HG03064 (cell line): ENCODE measurements around the gene SGK1.
A peak's percentile ranks its signal among the peaks of the same experiment; 100 is the strongest.
"Not testable (repeated sequence)": the region's sequence is repeated elsewhere in the genome, so short reads cannot be mapped to it uniquely, and the experiment has no call there.

ENCODE experiments used
- ATAC-seq: cut with Tn5 transposase; IDR thresholded peaks from one replicate; pipeline ENCODE4 v1.9.1; 2021; ENCODE audit warnings: low read depth; ENCODE audit not compliant: unreplicated experiment

The SGK1 gene

GRCh38 chr6:134307870-134308269 is 10.0 kb downstream of the SGK1 start:
- ATAC-seq: no peak

DNA sequence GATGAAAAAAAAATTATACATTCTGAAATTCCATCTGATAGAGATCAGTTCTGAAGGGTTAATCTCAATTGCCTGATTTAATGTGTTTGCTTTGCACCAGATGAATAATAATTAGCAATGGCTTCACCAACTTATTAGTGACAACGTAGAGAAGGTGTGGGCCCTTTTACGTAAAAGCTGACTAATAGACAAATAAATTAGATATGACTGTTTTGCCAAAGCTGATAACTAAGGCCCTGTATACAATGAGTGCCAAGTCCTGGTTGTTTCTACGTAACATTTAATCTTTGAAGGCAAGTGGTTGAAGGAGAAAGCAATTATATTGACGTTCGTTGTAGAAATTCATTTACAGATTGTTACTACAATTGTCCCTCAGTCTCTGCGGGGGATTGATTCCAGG is 10.8 kb downstream of the SGK1 start:
- ATAC-seq: no peak

DNA sequence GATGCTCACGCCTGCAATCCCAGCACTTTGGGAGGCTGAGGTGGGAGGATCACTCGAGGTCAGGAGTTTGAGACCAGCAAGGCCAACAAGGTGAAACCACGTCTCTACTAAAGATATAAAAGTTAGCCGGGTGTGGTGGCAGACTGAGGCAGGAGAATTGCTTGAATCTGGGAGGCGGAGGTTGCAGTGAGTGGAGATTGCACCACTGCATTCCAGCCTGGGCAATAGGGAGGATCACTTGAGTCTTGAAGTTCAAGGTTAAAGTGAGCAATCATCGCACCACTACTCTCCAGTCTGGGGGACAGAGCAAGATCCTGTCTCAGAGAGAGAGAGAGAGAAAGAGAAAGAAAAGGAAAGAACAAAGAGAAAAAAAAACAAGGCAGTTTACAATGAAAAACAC is 13.5 kb downstream of the SGK1 start:
- ATAC-seq: not testable (repeated sequence)

DNA sequence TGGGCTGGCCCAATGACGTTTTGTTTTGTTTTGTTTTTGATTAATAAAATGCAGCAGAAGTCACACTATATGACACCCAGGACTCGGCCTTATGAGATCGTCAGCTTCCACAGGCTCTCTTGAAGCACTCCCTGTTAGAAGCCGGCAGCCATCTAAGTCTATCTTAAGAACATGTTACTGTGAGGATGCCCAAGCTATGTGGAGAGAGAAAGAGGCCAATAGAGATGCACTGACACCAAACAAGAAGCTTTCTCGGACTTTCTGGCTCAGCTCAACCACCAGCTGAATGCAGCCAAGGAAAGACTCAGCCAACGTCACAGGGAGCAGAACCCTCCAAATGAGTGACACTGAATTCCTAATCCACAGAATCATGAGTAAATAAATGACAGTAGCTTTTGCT is 14.0 kb downstream of the SGK1 start:
- no peak for ATAC-seq

GRCh38 chr6:134299236-134299635 is 18.7 kb downstream of the SGK1 start:
- no peak for ATAC-seq

GRCh38 chr6:134296762-134297161 is 21.1 kb downstream of the SGK1 start:
- ATAC-seq: no peak

- ATAC-seq: peak; percentile 86
Observed at GRCh38 chr6:134295953-134296553, 21.9 kb downstream of the SGK1 start.

DNA sequence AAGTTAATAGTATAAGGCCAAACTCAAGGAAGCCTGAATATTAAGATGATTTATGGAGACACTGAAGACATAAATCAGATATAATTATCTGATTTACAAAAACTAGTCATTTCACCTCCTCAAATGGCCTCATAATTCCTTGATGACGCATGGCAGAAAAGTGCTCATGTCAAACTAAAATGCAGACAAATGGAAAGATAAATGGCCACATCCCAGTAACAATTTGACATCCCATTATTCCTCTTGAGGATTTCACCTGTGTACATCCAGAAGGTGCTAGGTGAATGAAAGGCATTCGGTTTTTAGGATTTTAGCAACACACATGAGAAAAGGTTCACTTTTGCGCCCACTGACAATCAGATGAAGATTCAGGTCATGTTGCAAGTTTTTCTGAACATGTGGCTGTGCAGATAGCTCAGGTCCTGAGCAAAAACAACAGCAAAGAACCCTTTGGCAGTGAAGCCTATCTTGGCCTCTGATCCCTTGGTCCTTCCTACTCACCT is 24.2 kb downstream of the SGK1 start:
- ATAC-seq: no peak

DNA sequence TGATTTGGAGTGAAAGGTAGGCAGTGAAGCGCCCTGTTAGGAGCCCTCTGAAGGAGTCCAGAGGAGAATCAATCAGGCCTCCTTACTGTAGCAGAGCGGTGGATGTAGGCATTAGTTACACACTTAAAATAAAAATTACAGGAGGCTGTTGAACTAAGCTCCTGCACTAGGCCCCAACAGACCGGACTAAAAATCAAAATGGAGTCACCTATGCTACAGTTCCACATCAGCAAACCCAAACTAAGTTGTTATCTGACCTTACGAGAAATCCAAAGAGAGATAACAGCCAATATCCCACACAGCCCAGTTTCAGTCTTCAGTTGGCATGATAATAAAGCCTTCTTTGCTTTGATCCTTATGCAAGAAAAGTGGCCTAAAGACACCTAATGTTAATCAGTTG is 26.8 kb downstream of the SGK1 start:
- no peak for ATAC-seq

- no peak for ATAC-seq
Observed at GRCh38 chr6:134289204-134289575, 28.7 kb downstream of the SGK1 start.

DNA sequence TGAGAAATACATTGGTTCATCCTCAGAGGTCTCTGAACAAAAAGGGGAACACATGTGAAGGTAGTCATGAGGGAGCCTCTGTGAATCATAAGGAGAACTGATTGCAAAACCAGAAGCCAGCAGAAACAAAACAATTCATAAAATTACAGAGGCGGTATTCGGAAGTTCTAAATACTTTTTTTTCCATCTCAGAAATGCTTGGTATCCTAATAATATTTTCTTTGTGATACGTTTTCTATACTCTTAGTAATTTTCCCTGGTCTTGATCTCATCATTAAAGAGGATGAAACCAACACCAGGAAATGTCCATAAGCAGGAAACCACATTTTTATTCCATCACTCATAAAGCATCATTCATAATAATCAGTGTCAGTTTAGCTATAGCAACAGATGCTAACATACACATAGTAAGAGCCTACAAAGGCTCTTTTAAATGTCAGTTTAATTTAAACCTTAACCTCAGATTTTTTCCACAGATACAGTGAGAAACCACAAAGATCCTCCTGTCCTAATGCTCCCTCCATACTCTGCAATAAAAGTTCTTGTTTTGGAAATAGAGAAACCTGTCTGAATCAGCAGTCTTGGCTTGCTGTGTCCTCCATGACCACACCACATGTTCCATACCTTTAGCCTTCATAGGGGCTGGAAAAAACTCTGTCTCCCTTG is 29.2 kb downstream of the SGK1 start:
- peak; percentile 53 for ATAC-seq

DNA sequence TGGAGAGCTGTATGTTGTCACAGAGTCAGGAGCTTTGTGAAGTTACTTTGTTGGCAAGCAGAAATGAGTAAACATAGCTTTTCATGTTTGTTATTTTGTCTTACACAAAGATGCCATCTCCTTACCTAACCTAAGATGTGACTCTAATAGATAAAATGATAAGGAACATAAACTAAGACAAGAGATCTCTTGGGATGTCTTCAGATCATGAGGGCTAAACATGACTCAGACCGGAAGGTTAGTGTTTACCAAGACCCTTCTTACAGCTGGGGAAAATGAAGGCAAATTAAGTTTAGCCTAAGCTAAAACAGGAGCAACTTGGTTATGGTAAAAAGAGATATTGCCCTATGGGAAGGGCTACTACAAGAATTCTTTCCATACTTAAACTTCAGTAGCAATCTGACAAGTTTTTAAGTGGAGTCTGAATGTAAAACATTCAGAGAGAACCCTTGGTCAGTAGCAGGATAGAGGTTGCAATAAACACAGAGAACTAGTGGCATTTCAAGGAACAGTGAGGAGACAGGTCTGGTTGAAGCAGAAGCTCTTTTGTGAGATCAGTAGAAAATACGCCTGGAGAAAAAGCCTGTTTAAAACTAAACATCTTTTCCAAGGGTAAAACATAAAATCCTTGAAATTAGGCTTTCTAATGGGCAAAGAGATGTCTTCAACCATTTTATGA is 29.9 kb downstream of the SGK1 start:
- peak; percentile 48 for ATAC-seq

- ATAC-seq: no peak
Observed at GRCh38 chr6:134282816-134283215, 35.1 kb downstream of the SGK1 start.

- no peak for ATAC-seq
Observed at GRCh38 chr6:134281388-134281787, 36.5 kb downstream of the SGK1 start.

DNA sequence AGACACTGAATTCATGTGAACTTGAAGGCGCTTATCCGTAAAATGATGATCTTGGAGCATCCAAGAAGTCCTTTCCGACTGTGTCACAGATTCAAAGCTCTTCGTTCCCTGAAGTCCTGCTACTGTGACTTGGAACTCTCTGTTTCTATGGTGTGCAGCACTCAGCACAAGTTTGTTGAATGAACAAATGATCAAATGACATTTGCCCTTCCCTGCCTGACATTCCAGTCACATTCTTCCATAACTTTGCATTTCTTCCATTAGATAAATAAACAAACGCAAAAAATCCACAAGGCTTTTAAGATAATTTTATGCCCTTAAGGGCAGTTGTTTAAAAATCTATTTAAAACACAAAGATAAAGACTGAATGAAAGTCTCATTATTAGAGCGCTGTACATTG is 39.9 kb downstream of the SGK1 start:
- ATAC-seq: no peak

GRCh38 chr6:134276891-134277377 is 41.0 kb downstream of the SGK1 start:
- peak; percentile 46 for ATAC-seq

GRCh38 chr6:134272374-134272773 is 45.5 kb downstream of the SGK1 start:
- no peak for ATAC-seq

DNA sequence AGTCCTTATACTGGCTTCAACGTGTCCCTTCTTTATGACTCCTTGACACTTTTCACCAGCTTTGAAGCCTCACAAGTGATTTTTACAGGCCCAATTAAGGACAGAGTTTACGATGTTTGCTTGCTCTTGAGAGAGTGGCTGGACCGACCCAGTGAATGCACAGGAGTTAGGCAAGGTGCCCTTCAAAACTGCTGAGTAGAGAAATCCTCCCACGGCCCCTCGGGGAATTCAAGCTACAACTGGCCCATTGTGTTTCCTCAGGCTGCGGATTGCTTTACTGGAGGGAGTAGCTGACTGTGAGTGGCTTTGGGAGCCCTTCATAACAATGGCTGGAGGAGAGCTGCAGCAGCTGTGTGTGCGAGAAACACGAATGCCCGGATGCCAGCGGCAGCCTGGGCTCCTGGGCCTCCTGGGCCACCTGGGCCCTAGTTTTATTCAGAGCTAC is 50.0 kb downstream of the SGK1 start:
- ATAC-seq: no peak

DNA sequence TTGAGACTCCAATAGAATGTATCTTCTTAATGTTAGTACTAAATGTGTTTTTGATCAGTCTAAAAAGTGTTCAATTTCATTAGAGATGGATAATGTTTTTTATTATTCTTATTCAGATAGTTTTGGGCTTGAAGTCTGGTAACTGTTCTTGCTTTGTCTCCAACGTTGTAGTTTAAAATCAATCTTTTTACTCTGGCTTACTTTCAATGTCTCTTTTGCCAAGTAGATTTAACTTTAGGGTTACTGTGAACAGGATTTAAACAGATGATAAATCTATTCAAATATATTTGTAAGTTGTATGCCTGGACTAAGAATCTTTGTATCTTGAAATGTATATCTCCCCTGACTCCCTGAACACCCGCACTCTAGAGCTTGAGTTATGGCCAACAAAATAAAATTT is 51.1 kb downstream of the SGK1 start:
- no peak for ATAC-seq

DNA sequence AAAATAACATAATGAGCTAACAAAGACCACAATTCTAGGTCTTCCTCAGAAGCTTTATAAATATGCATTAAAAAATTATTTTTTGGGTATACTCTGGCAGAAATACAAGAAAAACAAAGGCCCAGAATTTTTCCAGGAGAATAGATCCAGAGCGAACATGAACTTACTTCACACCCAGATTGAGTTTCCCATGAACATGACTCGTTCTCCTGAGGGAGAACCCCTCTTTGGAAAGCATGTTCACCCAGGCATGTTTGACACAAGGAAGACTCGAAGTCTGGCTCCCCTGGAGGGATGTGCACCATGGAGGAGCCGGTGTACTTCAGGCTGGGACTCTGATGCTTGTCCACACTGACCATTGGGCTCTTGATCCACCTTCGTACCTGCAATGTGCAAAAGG is 56.1 kb downstream of the SGK1 start:
- no peak for ATAC-seq

- ATAC-seq: no peak
Observed at GRCh38 chr6:134258849-134259306, 59.0 kb downstream of the SGK1 start.

DNA sequence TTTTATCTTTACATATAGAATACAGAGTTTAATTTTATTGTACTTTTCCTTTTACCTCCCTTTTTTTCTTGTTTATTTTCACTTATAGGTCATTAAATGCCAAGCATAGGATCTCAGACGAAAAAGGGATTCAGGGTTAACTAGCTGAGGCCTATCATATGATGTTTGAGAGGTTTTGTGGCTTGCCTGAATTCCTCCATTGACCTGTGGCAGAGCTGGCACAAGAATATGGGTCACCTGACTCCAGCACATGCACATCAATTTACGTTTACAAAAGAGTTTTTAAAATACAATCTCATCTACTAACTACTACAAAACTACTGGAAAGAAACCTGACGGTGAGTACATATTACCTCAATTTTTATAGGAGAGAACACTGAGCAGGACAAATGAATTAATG is 60.4 kb downstream of the SGK1 start:
- ATAC-seq: no peak
